HG02610 (cell line): Measurements from ENCODE around the gene TMEM273.

Experiments used
- ATAC-seq: cut with Tn5 transposase; IDR thresholded peaks from one replicate; pipeline ENCODE4 v1.9.1; 2021; ENCODE audit warnings: mild to moderate bottlenecking, moderate library complexity; ENCODE audit not compliant: unreplicated experiment

Gene TMEM273

DNA sequence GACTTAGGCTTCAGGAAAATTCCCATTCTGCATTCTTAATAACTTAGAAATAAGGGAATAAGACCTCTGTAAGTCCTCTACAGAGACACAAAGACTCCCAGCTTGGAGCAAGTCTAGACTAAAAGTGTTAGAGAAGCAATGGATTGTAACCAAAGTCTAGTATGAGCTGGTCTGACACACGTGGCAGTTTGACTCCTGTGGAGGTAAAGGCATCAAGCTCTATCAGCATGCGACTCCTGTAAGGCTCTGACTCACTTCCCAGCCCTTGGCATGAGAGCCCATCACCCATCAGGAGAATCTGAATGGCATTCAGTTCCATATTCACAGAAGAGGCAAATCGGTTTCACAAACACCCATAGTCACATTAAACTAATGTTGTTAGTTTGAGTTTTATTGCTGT is 68.4 kb downstream of the TMEM273 start:
- no peak for ATAC-seq

DNA sequence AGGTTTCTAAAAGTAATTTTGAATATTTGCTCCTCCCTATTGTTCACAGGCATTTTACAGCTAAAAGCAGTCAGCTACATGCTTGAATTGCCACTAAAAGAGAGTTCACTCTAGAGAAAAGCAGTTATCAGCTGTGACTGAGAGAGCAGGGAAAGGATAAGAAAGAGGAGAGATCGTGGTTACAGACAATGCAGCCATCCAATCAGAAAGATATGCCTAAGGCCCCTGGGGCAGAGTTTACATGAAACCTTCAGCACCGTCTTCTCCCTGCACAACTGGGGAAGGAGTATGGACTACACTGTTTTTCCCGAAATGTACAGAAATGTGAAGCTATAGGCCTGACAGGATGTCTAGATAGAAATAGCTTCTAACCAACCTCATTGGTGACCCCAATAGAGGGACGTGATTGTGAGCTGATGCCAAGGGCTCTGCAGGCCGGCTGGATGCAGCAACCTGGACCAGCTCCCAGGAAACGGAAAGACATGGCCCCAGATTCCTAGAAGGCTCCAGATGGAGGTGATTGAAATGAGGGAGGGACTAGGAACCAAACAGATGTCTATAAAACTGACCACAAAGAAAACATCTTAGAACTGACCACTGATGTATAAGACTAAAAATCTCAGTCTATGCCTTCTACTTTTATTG is 69.6 kb downstream of the TMEM273 start:
- no peak for ATAC-seq

DNA sequence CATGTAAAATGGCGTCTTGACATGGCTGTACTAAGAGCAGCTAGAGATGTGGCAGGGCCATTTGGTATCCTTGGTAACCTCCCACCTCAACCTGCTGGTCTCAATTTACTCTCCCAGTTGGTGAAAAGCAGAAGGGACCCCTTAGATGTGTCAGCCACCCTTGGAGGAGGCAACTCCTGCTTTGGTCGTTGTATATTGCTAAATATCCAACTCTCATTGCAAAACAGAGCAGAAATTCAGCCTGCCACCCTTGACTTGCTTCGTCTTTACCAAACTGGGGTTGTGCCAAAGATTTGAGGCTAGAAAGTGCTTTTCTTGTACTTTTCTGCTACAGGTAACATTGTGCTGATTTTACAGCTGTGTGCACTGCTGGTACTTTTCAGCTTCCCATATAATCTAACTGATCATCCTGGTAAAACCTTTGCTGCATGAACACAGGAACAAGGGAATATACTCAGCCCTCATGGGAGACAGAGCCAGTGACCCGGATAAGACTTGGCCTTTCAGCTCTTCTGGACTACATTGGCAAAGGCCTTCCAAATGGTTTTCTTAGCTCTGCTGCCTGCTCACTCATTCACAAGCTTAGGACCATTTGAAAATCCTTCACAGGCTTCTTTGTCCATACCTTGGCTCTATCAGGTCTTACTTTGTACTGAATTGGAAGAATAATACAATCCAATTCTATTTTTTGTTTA is 70.7 kb downstream of the TMEM273 start:
- ATAC-seq: no peak

DNA sequence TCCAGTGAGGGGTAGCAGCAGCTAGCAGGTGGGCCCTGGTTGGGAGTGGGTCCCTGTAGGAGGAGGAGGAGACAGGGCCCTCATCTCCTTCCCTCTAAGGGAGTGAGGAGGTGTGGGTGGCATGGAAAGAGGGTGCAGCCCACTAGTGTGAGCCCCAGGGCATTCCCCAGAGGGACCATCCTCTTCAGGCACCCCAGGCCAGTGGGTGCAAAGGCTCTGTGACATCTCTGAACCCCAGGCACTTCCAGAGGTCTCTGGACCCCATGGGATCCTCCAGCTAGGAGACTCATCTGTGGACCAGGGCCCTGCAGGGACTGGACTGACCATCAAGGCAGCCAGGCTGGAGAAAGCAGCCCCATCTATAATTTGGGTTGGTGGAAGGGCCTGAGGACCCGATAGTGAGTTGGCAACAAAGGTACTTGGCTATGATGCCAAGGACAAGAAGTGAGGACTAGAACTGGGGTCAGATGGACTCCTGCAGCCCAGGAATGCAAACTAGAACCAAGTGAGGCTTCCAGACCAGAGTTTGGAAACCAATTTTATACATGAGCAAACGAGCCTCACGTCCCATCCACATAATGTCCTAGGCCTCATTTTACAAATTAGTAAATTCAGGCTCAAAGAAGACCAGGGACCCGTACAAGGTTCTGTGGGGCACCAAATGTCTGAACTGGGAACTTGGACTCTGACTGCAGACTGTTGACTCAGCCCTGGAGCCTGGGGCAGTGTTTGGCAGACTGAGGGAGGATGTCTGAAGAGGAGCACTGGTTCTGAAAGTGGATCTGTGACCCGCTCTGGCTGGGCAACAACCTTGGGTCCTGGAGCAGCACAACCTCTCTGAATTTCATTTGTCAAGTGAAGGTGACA is 71.4 kb downstream of the TMEM273 start:
- no peak for ATAC-seq

DNA sequence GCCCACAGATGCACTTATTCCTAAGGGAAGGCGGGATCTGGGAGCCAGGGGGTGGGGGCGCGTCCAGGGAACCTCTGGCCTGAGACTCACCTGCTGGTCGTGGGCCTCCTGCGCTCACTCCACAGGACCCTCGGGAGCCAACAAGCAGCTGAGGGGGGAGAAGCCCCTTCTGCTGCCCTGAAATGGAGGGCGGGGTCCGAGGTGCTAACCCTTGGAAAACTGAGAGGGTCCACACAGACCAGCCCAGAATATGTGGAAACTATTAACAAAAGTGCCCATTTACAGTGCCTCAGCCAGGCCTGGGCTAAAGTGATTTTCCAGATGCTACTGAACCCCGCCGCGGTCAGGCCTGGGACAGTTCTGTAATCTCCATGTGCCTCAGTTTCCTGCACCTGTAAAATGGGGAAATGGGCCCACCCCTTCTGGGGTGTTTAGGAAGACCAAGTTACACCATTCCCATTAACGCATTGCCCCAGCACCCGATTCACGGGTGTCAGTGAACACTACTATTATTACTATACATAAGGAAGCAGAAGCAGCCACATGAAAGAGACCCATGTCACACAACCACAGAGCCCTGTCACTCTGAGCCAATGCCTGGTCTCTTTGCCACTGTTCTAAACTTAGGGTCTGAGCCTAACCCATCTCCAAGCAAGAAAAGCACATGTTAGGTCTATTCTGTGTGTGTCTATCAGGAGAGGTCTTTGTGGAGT is 72.2 kb downstream of the TMEM273 start:
- no peak for ATAC-seq

DNA sequence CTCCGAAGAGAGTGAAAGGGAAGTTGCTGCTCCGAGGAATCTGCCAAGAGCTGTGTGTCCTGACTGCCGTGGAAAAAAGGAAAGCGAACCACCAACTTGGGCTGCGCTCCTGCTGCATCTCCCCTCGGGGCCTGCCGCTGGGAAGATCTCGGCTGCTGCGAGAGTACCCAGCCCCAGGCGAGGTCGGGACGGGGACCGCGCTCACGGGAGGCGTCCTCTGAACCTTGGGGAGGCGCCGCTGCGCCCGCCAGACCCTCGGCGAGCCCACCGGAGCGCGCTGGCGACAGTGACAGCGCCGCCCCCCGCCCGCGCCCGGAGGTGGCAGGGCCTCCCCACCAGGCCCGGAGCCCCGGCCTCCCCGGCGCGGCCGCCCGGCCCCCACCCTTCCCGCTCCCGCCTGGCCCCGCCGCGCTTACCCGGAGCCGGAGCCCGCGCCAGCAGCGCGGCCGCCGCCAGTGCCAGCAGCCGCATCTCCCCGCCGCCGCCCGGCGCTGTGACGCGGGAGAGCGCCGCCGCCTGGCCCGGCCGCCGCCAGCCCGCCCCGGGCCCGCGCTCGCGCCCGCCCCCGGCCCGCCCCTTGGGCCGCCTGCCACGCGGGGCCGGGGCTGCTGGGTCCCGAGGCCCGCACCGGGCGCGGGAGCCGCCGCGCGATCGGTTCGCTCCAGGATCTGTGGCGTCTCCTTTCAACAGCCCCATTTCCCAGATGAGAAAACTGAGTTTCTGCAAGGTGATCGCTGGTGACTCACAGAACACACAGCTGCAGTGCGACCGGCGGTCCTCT is 73.0 kb downstream of the TMEM273 start, which contains the start of gene VSTM4:
TSS of gene VSTM4 (minus strand) at position 508 of the 781 bp plus-strand sequence. CDS start at position 471, 37 bp downstream.
- no peak for ATAC-seq

DNA sequence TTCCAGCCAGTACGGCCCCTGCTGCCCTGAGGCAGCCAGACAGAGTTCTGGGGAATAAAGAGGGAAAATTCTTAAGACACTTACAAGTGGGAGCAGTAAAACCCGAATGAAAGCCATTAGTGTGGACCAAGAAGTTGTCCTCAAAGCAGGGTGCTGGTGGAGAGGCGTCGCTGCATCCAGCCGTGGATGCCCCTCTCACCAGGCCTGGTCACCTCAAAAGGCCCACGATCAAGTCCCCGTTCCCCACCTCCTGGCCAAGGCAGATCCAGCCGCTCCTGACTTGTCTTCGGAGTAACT is 73.5 kb downstream of the TMEM273 start:
- no peak for ATAC-seq

DNA sequence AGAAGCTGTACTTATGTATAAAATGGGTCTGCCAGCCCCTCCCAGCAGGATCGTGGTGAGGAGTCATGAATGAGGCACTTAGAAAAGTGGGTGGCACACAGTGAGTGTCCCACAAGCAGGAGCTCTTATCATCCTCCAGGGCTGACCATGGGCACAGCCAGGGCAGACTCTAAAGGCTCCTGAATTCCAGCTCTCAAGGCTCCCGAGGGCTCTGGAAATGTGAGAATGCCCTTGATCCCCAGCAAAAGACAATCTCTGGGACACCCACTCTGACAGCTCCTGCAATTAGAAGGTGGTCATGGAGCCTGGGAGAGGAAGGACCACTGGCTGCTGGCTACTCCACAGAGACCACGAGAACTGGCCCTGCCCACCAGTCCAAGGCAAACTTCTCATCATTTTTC is 74.5 kb downstream of the TMEM273 start:
- no peak for ATAC-seq

DNA sequence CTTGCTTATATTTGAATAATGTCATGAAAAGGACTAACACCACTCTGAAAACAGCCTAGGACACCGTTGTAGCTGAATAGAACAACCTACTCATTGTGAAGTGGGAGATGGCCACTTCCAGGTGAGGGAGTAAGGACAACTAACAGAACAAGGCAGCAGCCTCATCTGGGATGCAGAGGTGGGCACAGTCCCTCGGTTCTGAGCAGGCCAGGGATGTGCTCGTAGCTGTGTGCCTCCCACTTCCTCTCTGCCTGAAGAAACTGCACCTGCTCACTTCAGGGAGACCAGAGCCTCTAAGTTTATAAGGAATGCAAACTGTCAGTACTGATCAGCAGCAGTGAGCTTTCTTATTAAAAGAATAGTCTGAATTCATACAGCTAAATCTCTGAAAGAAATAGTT is 75.3 kb downstream of the TMEM273 start:
- ATAC-seq: no peak

DNA sequence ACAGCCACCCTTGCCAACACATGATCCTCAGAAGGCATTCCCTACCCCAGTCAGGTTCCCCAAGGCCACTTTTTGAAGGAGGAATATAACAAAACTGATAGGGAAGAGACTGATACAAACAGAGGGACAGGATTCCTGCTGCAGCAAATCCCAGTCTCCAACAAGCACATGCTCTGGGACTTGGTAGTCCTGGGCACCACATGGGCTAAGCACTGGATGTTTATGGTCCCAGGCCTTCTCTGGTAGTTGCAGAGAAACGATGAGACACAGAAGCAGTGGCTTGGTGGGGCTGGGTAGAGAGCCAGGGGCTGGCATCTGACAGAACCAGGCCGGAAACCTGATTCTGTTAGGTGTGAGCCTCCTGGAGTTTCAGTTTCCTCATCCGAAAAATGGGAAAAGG is 76.1 kb downstream of the TMEM273 start:
- no peak for ATAC-seq

DNA sequence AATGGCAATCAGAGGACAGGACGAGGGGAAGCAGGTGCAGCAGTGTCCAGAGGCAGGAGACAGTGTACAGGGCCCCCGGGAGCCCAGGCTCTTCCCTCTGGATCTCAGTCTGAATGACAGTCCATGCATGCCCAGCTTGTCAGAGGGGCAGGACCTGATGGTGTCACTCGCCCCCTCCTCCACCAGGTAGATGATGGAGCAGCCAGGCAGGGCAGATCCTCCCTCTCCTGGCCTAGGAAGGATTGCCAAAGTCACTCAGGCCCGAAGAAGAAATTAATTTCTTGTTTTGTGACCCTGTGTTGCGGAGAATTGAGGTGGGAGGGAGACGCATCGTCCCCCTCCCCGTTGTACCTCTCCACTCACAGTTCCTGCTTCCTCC is 76.9 kb downstream of the TMEM273 start:
- ATAC-seq: no peak

DNA sequence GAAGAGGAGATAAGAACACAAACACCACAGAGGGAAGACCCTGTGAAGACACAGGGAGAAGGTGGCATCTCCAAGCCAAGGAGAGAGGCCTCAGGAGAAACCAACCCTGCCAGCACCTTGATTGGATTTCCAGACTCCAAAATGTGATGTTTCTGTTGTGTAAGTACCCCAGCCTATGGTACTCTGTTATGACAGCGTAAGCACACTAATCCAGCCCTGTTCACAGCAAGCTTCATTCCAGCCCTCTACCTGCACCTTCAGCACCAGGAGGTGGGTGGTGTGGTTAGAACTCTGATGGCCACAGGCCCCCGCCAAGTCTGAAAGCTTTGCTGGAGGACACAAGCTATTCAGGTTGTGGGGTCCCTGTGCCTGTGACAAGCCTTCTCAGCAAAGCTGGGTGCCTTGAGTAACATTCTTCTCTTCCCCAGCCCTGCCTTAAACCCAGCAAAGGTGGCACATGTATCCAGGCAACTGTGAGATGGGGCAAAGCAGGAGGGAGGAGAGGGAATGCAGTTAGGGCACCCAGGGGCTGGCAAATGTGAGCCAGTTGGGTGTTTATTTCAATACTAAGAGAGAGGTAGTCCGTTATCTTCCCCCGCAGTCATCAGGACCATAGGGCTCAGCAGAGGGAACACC is 77.4 kb downstream of the TMEM273 start:
- no peak for ATAC-seq

DNA sequence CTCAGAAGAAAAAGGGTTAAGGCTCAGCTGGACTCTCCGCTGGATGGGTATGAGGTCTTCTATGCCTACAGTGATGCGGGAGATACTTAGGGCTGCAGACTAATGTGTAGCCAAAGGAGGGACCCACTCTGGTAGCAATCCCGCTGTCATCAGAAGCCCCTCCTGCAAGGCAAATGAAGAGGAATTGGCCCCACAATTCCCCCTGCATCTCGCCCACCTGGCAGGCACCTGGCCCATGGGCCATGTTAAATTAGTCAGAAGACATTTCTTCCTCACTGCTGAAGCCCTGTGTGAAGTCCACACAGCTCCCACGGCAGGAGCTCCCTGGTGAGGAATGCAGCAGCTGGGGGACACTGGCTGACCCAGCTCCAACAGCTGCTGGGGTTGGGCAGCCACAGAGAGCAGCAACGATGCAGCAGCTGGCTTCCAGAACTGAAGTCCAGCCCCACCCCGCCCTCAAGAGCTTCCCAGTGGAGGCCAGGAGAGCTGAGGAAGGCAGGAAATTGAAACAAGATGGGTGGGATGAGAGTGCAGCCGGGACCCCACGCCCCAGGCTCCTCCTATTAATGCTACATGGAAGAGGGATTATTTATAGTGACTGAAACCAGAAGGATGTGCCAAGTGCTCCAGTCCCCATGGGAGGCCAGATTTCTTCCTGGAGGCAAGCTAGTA is 78.4 kb downstream of the TMEM273 start:
- no peak for ATAC-seq

DNA sequence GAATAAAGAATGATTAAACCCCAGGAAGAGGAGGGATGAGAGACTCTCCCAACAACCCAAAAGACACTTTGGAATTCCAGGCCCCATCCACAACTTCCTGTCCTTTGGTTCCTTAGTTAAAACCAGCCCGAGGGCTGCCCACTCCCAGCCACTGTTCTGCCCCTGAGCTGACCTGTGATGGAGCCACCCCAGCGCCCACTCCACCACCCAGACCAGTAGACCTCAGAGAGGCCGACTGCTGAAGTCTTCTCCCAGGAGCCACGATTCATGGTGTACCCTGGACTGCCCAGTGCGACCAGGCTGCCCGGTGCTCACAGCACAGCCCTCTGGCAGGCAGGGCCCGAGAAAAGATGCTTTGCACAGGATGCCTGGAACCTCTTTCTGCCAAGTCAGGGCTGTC is 79.5 kb downstream of the TMEM273 start:
- ATAC-seq: no peak

DNA sequence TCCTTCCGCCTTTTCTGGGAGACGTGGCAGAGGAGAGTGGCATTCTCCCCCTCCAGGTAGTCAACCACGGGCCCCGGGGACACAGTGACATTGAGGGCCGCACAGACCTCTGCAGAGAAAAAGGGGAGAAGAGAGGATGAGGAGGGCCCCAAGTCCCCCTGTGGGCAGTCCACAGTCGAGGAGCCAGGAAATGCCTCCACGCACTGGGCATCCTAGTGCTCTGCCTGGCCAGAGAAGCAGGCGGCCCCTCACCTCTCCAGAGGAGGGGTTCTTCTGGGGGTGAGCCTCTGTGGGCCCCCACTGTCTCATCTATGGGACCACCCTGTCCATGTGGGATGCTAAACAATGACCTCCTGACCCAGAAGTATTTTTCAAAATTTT is 80.3 kb downstream of the TMEM273 start:
- no peak for ATAC-seq

DNA sequence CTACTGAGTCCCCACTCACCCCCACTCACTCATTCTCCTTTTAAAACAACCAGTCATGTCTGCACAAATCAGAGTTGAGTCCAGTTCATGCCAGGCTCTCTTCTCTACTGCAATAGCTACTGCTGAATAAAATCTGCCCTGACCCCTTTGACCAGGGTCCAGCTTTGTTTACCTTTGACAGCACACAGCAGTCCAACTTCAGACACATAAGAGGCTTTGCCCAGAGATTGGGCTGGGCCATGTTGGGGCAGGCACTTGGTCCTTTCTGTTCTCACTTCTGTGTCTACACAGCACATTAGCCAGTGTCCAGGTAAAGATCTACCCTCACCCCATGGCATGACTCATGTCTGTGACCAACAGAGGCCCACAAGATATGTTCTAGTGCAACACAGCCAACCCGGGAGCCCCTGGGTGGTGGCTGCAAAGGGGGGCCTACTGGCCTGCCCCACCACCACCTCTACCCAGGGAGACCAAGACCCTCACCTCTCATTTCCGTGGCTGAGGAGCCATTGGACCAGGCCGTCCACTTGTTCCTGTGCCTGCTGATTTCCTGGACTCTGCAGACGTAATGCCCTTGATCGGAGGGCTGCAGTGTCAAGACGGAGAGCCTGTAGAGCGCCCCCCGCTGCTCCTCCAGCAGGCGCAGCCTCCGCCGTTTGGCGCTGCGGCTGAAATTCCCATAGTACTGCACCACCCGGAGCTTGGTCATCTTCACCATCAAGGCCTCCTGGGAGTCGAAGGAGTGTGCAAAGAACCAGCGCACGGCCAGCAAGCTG is 80.9 kb downstream of the TMEM273 start:
- ATAC-seq: no peak

DNA sequence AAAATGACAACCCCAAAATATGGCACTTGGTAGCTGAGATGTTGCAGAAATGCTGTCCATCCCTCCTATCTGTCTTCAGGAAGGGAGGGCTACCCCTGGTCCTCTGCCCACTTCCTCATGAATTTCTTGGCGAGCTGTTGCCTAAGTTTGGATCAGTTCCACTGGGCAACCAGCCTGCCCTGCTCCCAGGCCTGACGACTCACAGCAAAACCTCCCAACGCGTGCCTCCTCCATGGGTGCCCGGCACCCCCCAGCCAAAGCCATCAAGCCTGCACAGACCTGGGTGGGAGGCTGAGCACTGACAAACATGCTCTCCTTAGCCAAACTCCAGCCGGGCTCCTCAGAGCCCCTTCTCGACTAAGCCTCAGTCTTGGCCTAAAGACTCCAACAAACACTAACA is 81.7 kb downstream of the TMEM273 start:
- ATAC-seq: no peak

DNA sequence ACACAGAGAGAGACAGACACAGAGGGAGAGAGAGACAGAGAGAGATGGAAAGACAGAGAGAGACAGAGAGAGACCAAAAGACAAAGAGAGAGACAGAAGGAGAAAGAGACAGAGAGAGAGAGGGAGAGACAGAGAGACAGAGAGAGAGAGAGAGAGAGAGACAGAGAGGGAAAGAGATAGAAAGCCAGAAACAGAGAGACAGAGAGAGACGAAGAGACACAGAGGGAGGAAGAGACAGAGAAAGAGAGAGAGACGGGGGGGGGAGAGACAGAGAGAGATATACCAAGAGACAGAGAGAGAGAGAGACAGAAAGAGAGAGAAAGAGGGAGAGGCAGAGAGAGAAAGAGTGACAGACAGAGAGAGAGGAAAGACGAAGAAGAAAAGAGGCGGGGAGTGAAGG is 83.1 kb downstream of the TMEM273 start:
- ATAC-seq: no peak
